ENCODE data around the gene LIMS1. TPM values are rescaled to one million over a fixed set of nuclear protein-coding genes. Genes with fewer than 3 reads are reported as not detected.
"Not testable (repeated sequence)": the region's sequence is repeated elsewhere in the genome, so short reads cannot be mapped to it uniquely, and the experiment has no call there.

LIMS1 gene
- 10 to 100 TPM; 50.2 to 59.7 (median 58.6) TPM for polyA plus RNA-seq (ENCODE audit: insufficient read length in 4 of 4)

- DNase-seq (ENCODE audit: low read depth in 4 of 4, low spot score in 3 of 4), result peak; percentile 78 to 84 (median 80)
Measured at GRCh38 chr2:108533832-108534583, at the start of gene LIMS1. LIMS1 (plus strand) TSS chr2:108534470; CDS start chr2:108534563, 93 bp downstream.

GRCh38 chr2:108485253-108485652 is 49.0 kb upstream of the LIMS1 start:
- DNase-seq (ENCODE audit: low read depth in 4 of 4, low spot score in 3 of 4), result no peak

GRCh38 chr2:108490506-108491122 is 43.7 kb upstream of the LIMS1 start:
- no peak for DNase-seq (ENCODE audit: low read depth in 4 of 4, low spot score in 3 of 4)

- DNase-seq (ENCODE audit: low read depth in 4 of 4, low spot score in 3 of 4), result no peak
Measured at GRCh38 chr2:108491848-108492247, 42.4 kb upstream of the LIMS1 start.

- no peak for DNase-seq (ENCODE audit: low read depth in 4 of 4, low spot score in 3 of 4)
Measured at GRCh38 chr2:108492364-108492763, 41.9 kb upstream of the LIMS1 start.

- not testable (repeated sequence) for DNase-seq (ENCODE audit: low read depth in 4 of 4, low spot score in 3 of 4)
Measured at GRCh38 chr2:108496167-108496566, 38.1 kb upstream of the LIMS1 start.

GRCh38 chr2:108507620-108508019 is 26.6 kb upstream of the LIMS1 start:
- not testable (repeated sequence) for DNase-seq (ENCODE audit: low read depth in 4 of 4, low spot score in 3 of 4)

GRCh38 chr2:108512431-108512830 is 21.8 kb upstream of the LIMS1 start:
- DNase-seq (ENCODE audit: low read depth in 4 of 4, low spot score in 3 of 4), result not testable (repeated sequence)

GRCh38 chr2:108514478-108514877 is 19.8 kb upstream of the LIMS1 start:
- DNase-seq (ENCODE audit: low read depth in 4 of 4, low spot score in 3 of 4), result not testable (repeated sequence)

GRCh38 chr2:108524688-108525087 is 9.6 kb upstream of the LIMS1 start:
- DNase-seq (ENCODE audit: low read depth in 4 of 4, low spot score in 3 of 4), result not testable (repeated sequence)

GRCh38 chr2:108525258-108525657 is 9.0 kb upstream of the LIMS1 start:
- DNase-seq (ENCODE audit: low read depth in 4 of 4, low spot score in 3 of 4), result not testable (repeated sequence)

- no peak for DNase-seq (ENCODE audit: low read depth in 4 of 4, low spot score in 3 of 4)
Measured at GRCh38 chr2:108531674-108532055, 2.6 kb upstream of the LIMS1 start.

GRCh38 chr2:108534584-108535356 is 500 bp downstream of the LIMS1 start:
- DNase-seq (ENCODE audit: low read depth in 4 of 4, low spot score in 3 of 4), result peak in 3 of 4 donors; percentile 24 to 50 (median 25)

GRCh38 chr2:108535357-108535631 is 1.0 kb downstream of the LIMS1 start:
- no peak for DNase-seq (ENCODE audit: low read depth in 4 of 4, low spot score in 3 of 4)

GRCh38 chr2:108536133-108536780 is 2.0 kb downstream of the LIMS1 start:
- no peak for DNase-seq (ENCODE audit: low read depth in 4 of 4, low spot score in 3 of 4)

- no peak for DNase-seq (ENCODE audit: low read depth in 4 of 4, low spot score in 3 of 4)
Measured at GRCh38 chr2:108536911-108537310, 2.6 kb downstream of the LIMS1 start.

GRCh38 chr2:108538000-108538625 is 3.8 kb downstream of the LIMS1 start:
- no peak for DNase-seq (ENCODE audit: low read depth in 4 of 4, low spot score in 3 of 4)

GRCh38 chr2:108541451-108541850 is 7.2 kb downstream of the LIMS1 start:
- no peak for DNase-seq (ENCODE audit: low read depth in 4 of 4, low spot score in 3 of 4)

- DNase-seq (ENCODE audit: low read depth in 4 of 4, low spot score in 3 of 4), result no peak
Measured at GRCh38 chr2:108542071-108542470, 7.8 kb downstream of the LIMS1 start.

GRCh38 chr2:108547606-108548005 is 13.3 kb downstream of the LIMS1 start:
- DNase-seq (ENCODE audit: low read depth in 4 of 4, low spot score in 3 of 4), result no peak
